GM23248 (cell line): Measurements from ENCODE around the gene IFNL2.
A peak's percentile ranks its signal among the peaks of the same experiment; 100 is the strongest.

Source experiments
- EZH2 ChIP-seq: fragments of 200-600 bp; sonication (generic); IDR thresholded peaks from 2 replicates; pipeline ENCODE4 v1.6.1; 2018; ENCODE audit warnings: antibody characterized with exemption, mild to moderate bottlenecking; ENCODE audit not compliant: insufficient read depth, poor library complexity, severe bottlenecking
- EZH2phosphoT487 ChIP-seq: fragments of 200-600 bp; sonication (generic); IDR thresholded peaks from 2 replicates; pipeline ENCODE4 v1.6.1; 2018; ENCODE audit warnings: antibody characterized with exemption, moderate library complexity, mild to moderate bottlenecking, low read depth; ENCODE audit not compliant: insufficient read depth

- TF ChIP-seq EZH2phosphoT487 (0 out of 2 replicates have a peak, but pooled peaks have one; percentile 32), EZH2 (peak; percentile 42)
Observed at GRCh38 chr19:39264306-39265290, 3.6 kb upstream of the IFNL2 start.
